Neural progenitor cell (in vitro differentiated cells): Measurements from ENCODE around the gene PRSS57. TPM values are rescaled to one million over a fixed set of nuclear protein-coding genes. Genes with fewer than 3 reads are reported as not detected.

Experiments used
- DNase-seq: peaks from one replicate; pipeline ENCODE4 v3.0.0-alpha.2; 2016; ENCODE audit warnings: low spot score
- H2AFZ ChIP-seq: fragments of 200-600 bp; sonication (generic); replicated peaks from 2 replicates; pipeline ENCODE4 v1.6.1; 2016; ENCODE audit warnings: antibody characterized with exemption
- H3F3A ChIP-seq: fragments of 200-600 bp; sonication (generic); 2 replicates; pipeline ENCODE4 v1.6.1; 2016; ENCODE audit warnings: antibody characterized with exemption, low read depth
- H3K27ac ChIP-seq: fragments of 200-600 bp; sonication (generic); 2 replicates; pipeline ENCODE4 v1.5.1; 2016; ENCODE audit warnings: mild to moderate bottlenecking
- H3K27me3 ChIP-seq: fragments of 200-600 bp; sonication (generic); 2 replicates; pipeline ENCODE4 v1.6.1; 2016; ENCODE audit warnings: mild to moderate bottlenecking, moderate library complexity
- H3K36me3 ChIP-seq: fragments of 200-600 bp; sonication (generic); 2 replicates; pipeline ENCODE4 v1.5.1; 2016
- H3K4me1 ChIP-seq: fragments of 200-600 bp; sonication (generic); 2 replicates; pipeline ENCODE4 v1.6.1; 2016; ENCODE audit warnings: mixed run types
- H3K4me2 ChIP-seq: fragments of 200-600 bp; sonication (generic); 2 replicates; pipeline ENCODE4 v1.6.1; 2016
- H3K4me3 ChIP-seq: fragments of 200-600 bp; sonication (generic); 2 replicates; pipeline ENCODE4 v1.5.1; 2016
- H3K79me2 ChIP-seq: fragments of 200-600 bp; sonication (generic); 2 replicates; pipeline ENCODE4 v1.6.1; 2016; ENCODE audit warnings: low read depth
- H3K9ac ChIP-seq: fragments of 200-600 bp; sonication (generic); 2 replicates; pipeline ENCODE4 v1.6.1; 2016
- H3K9me3 ChIP-seq: fragments of 200-600 bp; sonication (generic); 2 replicates; pipeline ENCODE4 v1.5.1; 2016; ENCODE audit warnings: low read depth
- H4K20me1 ChIP-seq: fragments of 200-600 bp; sonication (generic); 2 replicates; pipeline ENCODE4 v1.6.1; 2016; ENCODE audit warnings: low read depth
- H3K27ac Mint-ChIP-seq: 3 replicates; pipeline ENCODE4 v1.8.0; 2021; ENCODE audit warnings: mixed read lengths
- H3K27me3 Mint-ChIP-seq: 2 replicates; pipeline ENCODE4 v1.8.0; 2022; ENCODE audit warnings: low read depth, mild to moderate bottlenecking, inconsistent platforms, moderate library complexity, mixed read lengths; ENCODE audit not compliant: insufficient read depth
- H3K36me3 Mint-ChIP-seq: 3 replicates; pipeline ENCODE4 v1.8.0; 2021; ENCODE audit warnings: mixed read lengths
- H3K4me1 Mint-ChIP-seq: 3 replicates; pipeline ENCODE4 v1.8.0; 2021; ENCODE audit warnings: mixed read lengths
- H3K4me3 Mint-ChIP-seq: 3 replicates; pipeline ENCODE4 v1.8.0; 2021; ENCODE audit warnings: mild to moderate bottlenecking, moderate library complexity, mixed read lengths
- H3K9me3 Mint-ChIP-seq: 3 replicates; pipeline ENCODE4 v1.8.0; 2020; ENCODE audit warnings: mixed read lengths
- EZH2 ChIP-seq: fragments of 200-600 bp; sonication (generic); IDR thresholded peaks from 2 replicates; pipeline ENCODE4 v1.6.1; 2017; ENCODE audit warnings: antibody characterized with exemption, mild to moderate bottlenecking, moderate library complexity
- EZH2phosphoT487 ChIP-seq: fragments of 200-600 bp; sonication (generic); IDR thresholded peaks from 2 replicates; pipeline ENCODE4 v1.6.1; 2017; ENCODE audit warnings: antibody characterized with exemption
- total RNA-seq: library from RNA; depleted of rRNA; stranded (reverse); fragments of >200 nt; gene quantifications from 2 replicates; pipeline ENCODE4 v1.2.3, GENCODE V29; 2015; ENCODE audit warnings: low replicate concordance
- TF ChIP-seq, protein P1 (sequence below): fragments of 200-600 bp; sonication (generic); IDR thresholded peaks from 2 replicates; pipeline ENCODE4 v1.5.1; 2017; ENCODE audit warnings: antibody characterized with exemption, mild to moderate bottlenecking

Gene PRSS57
- total RNA-seq, 1 donor from 2014 or later = not detected

DNA sequence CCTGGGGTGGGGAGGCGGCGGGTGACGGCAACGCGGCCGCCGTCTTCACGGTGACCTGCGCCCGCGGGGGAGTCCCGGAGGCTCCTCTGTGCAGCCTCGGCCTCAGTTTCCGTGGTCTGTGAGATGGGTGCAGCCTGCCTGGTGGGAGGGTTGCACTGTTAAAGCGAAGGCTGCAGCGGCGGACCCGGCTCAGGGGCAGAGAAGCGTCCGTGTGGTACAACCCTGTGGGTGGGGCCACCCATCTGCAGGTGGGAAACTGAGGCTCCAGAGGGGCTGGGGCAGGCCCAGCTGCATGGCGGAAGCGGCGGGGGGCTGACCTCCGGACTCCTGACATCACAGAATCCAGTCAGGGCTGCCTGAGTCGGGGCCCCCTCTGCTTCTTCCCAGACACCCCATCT, 55.1 kb downstream of the PRSS57 start:
- H3K27ac Mint-ChIP-seq = no peak overlapping the region
- H3K79me2 ChIP-seq = no peaks in the 10 kb centered on the region
- no peaks in the 10 kb centered on the region for H3K9me3 ChIP-seq
- no peaks in the 10 kb centered on the region for H3K36me3 Mint-ChIP-seq
- H3K27ac ChIP-seq = no peak overlapping the region
- H3K9ac ChIP-seq = no peak overlapping the region
- peaks cover 20% of the 10 kb centered on the region for H4K20me1 ChIP-seq
- H3K36me3 ChIP-seq = no peaks in the 10 kb centered on the region
- no peaks in the 10 kb centered on the region for H3K9me3 Mint-ChIP-seq
- H2AFZ ChIP-seq = no peak overlapping the region
- H3K4me3 Mint-ChIP-seq = peak overlapping the region; percentile 38
- no peaks in the 10 kb centered on the region for H3K4me1 ChIP-seq
- peaks cover 4% of the 10 kb centered on the region for H3K4me1 Mint-ChIP-seq
- peak overlapping the region; percentile 54 for H3K4me3 ChIP-seq
- TF ChIP-seq, protein P1, sequence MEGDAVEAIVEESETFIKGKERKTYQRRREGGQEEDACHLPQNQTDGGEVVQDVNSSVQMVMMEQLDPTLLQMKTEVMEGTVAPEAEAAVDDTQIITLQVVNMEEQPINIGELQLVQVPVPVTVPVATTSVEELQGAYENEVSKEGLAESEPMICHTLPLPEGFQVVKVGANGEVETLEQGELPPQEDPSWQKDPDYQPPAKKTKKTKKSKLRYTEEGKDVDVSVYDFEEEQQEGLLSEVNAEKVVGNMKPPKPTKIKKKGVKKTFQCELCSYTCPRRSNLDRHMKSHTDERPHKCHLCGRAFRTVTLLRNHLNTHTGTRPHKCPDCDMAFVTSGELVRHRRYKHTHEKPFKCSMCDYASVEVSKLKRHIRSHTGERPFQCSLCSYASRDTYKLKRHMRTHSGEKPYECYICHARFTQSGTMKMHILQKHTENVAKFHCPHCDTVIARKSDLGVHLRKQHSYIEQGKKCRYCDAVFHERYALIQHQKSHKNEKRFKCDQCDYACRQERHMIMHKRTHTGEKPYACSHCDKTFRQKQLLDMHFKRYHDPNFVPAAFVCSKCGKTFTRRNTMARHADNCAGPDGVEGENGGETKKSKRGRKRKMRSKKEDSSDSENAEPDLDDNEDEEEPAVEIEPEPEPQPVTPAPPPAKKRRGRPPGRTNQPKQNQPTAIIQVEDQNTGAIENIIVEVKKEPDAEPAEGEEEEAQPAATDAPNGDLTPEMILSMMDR = no peak
- TF ChIP-seq EZH2 = no peak
- no peak for TF ChIP-seq EZH2phosphoT487
- no peak for DNase-seq
- peaks cover 9% of the 10 kb centered on the region for H3K27me3 Mint-ChIP-seq
- peaks cover 39% of the 10 kb centered on the region for H3K27me3 ChIP-seq
- peak overlapping the region; percentile 81 for H3K4me2 ChIP-seq
- peaks cover 18% of the 10 kb centered on the region for H3F3A ChIP-seq

- peak; percentile 55 for TF ChIP-seq EZH2
- peak; percentile 30 for TF ChIP-seq EZH2phosphoT487
- TF ChIP-seq, protein P1 = no peak
- Mint-ChIP-seq H3K36me3 (no peaks in the 10 kb centered on the region), H3K4me3 (peak within 1 kb of the TSS; percentile 77), H3K27me3 (peaks cover 9% of the 10 kb centered on the region), H3K9me3 (no peaks in the 10 kb centered on the region), H3K4me1 (peaks cover 4% of the 10 kb centered on the region), H3K27ac (no peak within 1 kb of the TSS)
- Histone ChIP-seq H3K27ac (no peak within 1 kb of the TSS), H2AFZ (peak within 1 kb of the TSS; percentile 11), H3F3A (peaks cover 18% of the 10 kb centered on the region), H3K9ac (no peak within 1 kb of the TSS), H4K20me1 (peaks cover 20% of the 10 kb centered on the region), H3K27me3 (peaks cover 39% of the 10 kb centered on the region), H3K4me3 (peak within 1 kb of the TSS; percentile 54), H3K4me1 (no peaks in the 10 kb centered on the region), H3K9me3 (no peaks in the 10 kb centered on the region), H3K4me2 (peak within 1 kb of the TSS; percentile 81), H3K36me3 (no peaks in the 10 kb centered on the region), H3K79me2 (no peaks in the 10 kb centered on the region)
- peak; percentile 96 for DNase-seq
Observed at GRCh38 chr19:639253-640160, 55.7 kb downstream of the PRSS57 start, which contains the start of gene FGF22. TSS of gene FGF22 (plus strand) at chr19:639879. CDS start at chr19:639926, 47 bp downstream.

- peak overlapping the region; percentile 47 for H3K4me3 ChIP-seq
- Mint-ChIP-seq H3K36me3 (no peaks in the 10 kb centered on the region), H3K4me1 (peaks cover 9% of the 10 kb centered on the region), H3K4me3 (peak overlapping the region; percentile 77), H3K27me3 (peaks cover 9% of the 10 kb centered on the region), H3K9me3 (no peaks in the 10 kb centered on the region), H3K27ac (no peak overlapping the region)
- DNase-seq = no peak
- peaks cover 39% of the 10 kb centered on the region for H3K27me3 ChIP-seq
- peak overlapping the region; percentile 67 for H3K4me2 ChIP-seq
- H2AFZ ChIP-seq = peak overlapping the region; percentile 11
- peaks cover 5% of the 10 kb centered on the region for H3K79me2 ChIP-seq
- TF ChIP-seq EZH2 (no peak), EZH2phosphoT487 (no peak)
- TF ChIP-seq, protein P1 = no peak
- H3F3A ChIP-seq = peaks cover 18% of the 10 kb centered on the region
- no peak overlapping the region for H3K27ac ChIP-seq
- H3K36me3 ChIP-seq = no peaks in the 10 kb centered on the region
- H3K4me1 ChIP-seq = peaks cover 5% of the 10 kb centered on the region
- H3K9me3 ChIP-seq = no peaks in the 10 kb centered on the region
- H4K20me1 ChIP-seq = peaks cover 26% of the 10 kb centered on the region
- H3K9ac ChIP-seq = no peak overlapping the region
Observed at GRCh38 chr19:638906-639252, 56.4 kb downstream of the PRSS57 start.

Other genes starting within 250 kb of the PRSS57 start
- 3.2 and 15.9 TPM in 2 replicates for gene SHC2, start 234.4 kb downstream of the PRSS57 start, total RNA-seq
- 0.09 TPM in 1 of 2 replicates, not detected in the other for gene MADCAM1, start 199.0 kb downstream of the PRSS57 start, total RNA-seq
- gene TPGS1, start 188.0 kb downstream of the PRSS57 start, total RNA-seq = 9.4 and 31.1 TPM in 2 replicates
- gene CDC34, start 163.7 kb downstream of the PRSS57 start, total RNA-seq = 42.5 and 92.6 TPM in 2 replicates
- not detected in 2 replicates for gene GZMM, start 151.4 kb downstream of the PRSS57 start, total RNA-seq
- 330 and 913 TPM in 2 replicates for gene BSG, start 122.9 kb downstream of the PRSS57 start, total RNA-seq
- gene HCN2, start 105.6 kb downstream of the PRSS57 start, total RNA-seq = 0.06 TPM in 1 of 2 replicates, not detected in the other
- gene POLRMT, start 61.9 kb downstream of the PRSS57 start, total RNA-seq = 14.1 and 68.6 TPM in 2 replicates
- 0.37 TPM in 1 of 2 replicates, not detected in the other for gene FGF22, start 55.6 kb downstream of the PRSS57 start, total RNA-seq
- 9.7 and 50.9 TPM in 2 replicates for gene RNF126, start 32.2 kb downstream of the PRSS57 start, total RNA-seq
- gene FSTL3, start 19.1 kb downstream of the PRSS57 start, total RNA-seq = 2.4 and 21.9 TPM in 2 replicates
- gene PALM, start 13.5 kb upstream of the PRSS57 start, total RNA-seq = 13.9 and 40.7 TPM in 2 replicates
- not detected in 2 replicates for gene MISP, start 55.7 kb upstream of the PRSS57 start, total RNA-seq
- 237 and 543 TPM in 2 replicates for gene PTBP1, start 102.0 kb upstream of the PRSS57 start, total RNA-seq
- 15.6 and 91.6 TPM in 2 replicates for gene PLPPR3, start 126.5 kb upstream of the PRSS57 start, total RNA-seq
- 1.0 and 2.0 TPM in 2 replicates for gene AZU1, start 132.4 kb upstream of the PRSS57 start, total RNA-seq
- gene PRTN3, start 145.5 kb upstream of the PRSS57 start, total RNA-seq = 0.28 TPM in 1 of 2 replicates, not detected in the other
- gene ELANE, start 156.9 kb upstream of the PRSS57 start, total RNA-seq = not detected in 2 replicates
- 0.90 TPM in 1 of 2 replicates, not detected in the other for gene CFD, start 164.2 kb upstream of the PRSS57 start, total RNA-seq
- 14.4 and 46.9 TPM in 2 replicates for gene MED16, start 197.7 kb upstream of the PRSS57 start, total RNA-seq
- gene RNU6-9, start 198.0 kb upstream of the PRSS57 start, total RNA-seq = not detected in 2 replicates
- gene R3HDM4, start 217.8 kb upstream of the PRSS57 start, total RNA-seq = 22.7 and 58.2 TPM in 2 replicates
- 0.77 TPM in 1 of 2 replicates, not detected in the other for gene KISS1R, start 221.9 kb upstream of the PRSS57 start, total RNA-seq
- 25.5 and 68.7 TPM in 2 replicates for gene ARID3A, start 230.6 kb upstream of the PRSS57 start, total RNA-seq